Stimulated activated CD8-positive, alpha-beta memory T cell treated with anti-CD3 and anti-CD28 coated beads, Interleukin-7, amount 100 ng/mL, for 24 hours (primary cell): Measurements from ENCODE around the gene SPATA21.

Experiments used
- DNase-seq: peaks from one replicate; pipeline ENCODE4 v3.0.0-alpha.2; 2020; ENCODE audit warnings: low read depth

Gene SPATA21

DNA sequence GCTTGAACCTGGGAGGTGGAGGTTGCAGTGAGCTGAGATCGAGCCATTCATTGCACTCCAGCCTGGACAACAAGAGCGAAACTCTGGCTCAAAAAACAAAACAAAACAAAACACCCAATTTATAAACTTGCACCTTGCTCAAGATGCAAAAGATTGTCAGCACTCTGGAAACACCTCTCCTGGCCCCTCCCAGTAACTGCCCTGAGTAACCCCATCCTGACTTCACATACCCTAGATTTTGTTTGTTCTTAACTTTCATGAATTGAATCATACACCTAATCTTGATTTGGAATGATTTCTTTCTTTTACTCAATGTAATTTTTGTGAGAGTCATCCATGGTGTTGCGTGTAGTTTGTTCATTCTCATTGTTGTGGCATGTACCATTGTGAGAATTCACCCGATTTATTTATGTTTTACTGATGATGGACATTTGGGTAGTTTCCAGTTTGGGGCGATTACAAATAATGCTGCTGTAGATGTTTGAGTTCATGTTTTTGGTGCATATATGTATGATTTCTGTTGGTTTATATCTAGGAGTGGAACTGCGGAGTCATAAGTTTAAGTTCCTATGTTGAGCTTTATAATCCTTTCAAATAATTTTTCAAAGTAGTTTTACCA lies 13.7 kb upstream of the SPATA21 start:
- no peak for DNase-seq

DNA sequence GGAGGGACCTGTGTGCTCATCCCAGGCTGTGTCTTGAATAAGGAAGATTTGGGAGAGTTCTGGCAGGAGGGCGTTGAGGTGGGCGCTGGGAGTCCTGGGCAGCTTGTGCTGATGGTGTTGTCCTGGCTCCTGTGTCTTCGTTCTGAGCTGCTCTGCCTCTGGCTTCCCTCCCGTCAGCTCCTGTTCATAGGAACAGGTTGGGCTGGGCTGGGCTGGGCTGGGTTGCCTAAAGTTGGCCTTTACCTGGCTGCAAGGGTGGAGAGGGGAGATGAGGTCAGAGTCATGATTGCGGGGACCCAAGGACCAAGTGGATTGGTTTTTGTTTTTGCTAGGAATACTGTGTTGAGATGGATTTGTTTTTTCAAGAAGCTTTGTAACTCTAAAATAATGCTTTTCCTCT lies 12.4 kb upstream of the SPATA21 start:
- no peak for DNase-seq

DNA sequence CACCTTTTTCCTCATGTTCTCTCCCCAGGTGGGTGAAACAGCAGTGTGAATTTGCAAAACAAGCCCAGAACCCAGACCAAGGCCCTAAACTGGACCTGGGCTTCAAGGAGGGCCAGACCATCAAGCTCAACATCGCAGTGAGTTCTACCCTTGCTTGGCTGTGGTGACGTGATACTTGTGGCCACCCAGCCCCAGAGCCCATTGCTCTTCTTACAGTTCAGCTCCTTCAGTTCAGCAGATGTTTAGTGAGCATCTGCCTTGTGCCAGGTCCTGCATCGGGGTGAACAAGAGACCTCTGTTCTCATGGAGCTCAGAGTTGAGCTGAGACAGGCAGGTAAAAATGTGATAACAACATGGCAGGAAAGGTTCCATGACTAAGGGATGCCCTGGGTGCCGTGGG lies 11.8 kb upstream of the SPATA21 start:
- DNase-seq: no peak

DNA sequence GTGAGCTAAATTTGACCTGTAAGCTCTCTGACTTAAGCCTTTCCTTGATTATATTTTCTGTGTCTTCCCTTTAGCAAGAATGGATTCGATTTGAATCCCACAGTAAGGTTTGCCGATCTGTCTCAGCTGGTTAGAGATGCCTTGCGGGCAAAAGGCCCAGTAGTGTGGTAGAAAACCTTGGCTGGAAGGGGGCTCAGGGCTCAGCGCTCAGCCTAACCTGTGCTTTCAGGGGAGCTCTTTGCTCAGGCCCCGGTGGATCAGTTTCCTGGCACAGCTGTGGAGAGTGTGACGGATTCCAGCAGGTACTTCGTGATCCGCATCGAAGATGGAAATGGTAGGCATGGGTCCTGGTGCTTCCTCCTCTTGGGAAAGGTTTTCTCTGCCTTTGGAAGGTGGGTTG lies 10.4 kb upstream of the SPATA21 start:
- DNase-seq: no peak

DNA sequence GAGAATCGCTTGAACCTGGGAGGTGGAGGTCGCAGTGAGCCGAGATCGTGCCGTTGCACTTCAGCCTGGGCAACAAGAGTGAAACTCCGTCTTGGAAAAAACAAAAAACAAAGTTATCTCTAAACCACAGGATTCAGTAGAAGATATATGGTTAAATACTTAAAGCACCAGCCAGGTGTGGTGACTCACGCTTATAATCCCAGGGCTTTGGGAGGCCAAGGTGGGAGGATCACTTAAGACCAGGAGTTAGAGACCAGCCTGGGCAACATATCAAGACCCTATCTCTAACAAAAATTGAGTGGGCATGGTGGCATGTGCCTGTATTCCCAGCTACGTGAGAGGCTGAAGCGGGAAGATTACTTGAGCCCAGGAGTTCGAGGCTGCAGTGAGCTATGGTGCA lies 8.9 kb upstream of the SPATA21 start:
- DNase-seq: no peak

DNA sequence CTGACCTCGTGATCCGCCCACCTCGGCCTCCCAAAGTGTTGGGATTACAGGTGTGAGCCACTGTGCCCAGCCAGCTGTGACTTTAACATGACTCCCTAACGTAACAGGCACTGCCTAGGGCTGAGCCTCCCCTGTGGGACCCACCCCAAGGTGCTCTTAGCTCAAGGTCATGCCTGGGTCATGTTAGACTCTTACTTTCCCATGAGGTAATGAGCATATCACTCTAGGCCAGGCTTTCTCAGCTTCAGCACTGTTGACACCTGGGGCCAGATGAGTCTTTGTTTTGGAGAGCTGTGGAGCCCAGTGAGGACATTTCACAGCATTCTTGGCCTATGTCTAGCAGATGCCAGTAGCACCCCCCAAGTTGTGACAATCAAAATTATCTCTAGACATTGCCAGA lies 7.8 kb upstream of the SPATA21 start:
- DNase-seq: no peak

DNA sequence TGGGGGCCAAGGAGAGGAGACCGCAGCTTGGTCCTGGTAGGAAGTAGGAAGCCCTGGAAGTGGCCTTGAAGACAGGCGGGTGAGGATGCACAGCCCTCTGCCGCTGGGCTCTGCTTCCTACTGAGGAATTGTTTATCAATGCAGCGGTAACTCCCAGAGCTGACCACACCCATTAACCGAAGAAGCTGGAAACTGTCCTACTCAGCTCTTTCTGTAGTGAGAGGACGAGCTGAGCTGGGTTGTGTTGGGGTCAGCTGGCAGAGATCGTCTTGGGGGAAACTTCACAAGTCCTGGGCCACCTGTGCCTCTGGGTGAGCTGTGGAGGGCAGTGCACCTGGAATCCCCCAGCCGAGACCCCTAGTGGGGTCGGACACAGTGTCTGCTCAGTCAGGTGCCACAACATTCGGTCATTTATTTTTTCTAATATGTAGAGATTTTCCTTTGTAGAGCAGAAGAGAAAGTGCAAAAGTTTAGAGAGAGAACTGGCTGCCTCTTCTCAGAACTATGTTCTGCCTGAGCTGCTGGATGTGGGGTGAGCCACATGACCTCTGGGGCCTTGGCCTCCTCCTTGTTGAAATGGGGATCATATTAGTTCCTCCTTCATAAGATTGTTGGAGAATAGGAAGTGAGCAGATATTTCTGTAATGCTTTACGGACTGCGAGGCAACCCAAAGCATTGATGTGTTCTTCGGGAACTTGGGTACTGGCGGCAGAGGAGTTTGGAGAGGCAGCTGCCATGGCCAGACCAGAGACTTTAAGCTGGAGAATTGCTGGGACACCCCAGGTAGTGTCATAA lies 6.9 kb upstream of the SPATA21 start:
- DNase-seq: no peak

DNA sequence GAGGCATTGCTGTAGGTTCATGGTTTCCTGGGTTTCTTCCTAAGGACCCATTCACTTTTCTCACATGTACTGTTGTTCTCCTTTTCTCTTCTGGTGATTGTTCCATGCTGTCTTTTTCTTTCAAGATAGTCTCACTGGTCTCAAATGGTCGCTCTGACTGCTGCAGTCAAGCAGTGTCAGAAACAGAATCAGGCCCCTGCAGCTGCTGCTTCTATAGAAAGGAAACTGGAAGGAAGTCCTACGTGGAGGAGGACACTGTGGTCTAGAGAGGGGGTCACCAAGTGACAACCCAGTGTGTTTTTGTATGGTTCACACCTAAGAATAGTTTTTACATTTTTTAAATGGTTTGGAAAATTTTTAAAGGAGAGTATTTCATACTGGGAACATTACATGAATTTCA lies 5.7 kb upstream of the SPATA21 start:
- no peak for DNase-seq

DNA sequence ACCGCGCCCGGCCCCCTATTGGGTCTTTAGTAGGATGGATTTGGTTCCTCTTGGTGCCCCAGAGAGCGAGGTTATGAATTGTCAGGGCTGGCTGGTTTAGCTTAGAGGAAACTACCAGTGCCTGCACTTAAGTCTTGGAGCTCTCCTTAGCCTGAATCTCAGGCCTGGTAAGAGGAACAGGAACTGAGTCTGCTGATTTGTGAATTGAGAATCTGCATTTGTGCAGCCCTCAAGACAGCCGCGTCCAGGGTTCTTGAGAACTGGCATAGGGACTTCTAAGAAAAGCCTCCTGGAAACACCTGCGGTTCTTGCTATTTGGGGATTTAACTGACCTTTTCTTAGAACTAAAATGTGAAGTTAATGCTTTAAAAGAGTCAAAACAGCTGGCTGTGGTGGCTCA lies 5.0 kb upstream of the SPATA21 start:
- no peak for DNase-seq

DNA sequence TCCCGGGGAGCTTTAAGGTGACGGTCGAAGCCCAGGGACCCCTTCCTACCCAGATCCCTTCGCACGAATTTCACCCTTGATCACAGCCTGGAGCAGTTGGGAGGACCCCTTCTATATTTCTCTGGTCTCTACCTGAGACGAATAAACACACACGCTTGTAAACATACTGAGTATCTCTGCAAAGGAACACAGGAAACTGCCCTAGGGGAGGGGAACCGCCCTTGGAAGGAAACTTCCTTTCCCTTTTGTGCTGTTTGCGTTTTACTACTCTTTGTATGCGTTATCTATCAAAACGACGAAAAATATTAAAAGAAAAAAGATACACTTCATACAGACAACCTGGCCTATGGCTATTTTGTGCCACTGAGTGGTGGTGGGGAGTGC lies 4.0 kb upstream of the SPATA21 start:
- DNase-seq: peak; percentile 25

DNA sequence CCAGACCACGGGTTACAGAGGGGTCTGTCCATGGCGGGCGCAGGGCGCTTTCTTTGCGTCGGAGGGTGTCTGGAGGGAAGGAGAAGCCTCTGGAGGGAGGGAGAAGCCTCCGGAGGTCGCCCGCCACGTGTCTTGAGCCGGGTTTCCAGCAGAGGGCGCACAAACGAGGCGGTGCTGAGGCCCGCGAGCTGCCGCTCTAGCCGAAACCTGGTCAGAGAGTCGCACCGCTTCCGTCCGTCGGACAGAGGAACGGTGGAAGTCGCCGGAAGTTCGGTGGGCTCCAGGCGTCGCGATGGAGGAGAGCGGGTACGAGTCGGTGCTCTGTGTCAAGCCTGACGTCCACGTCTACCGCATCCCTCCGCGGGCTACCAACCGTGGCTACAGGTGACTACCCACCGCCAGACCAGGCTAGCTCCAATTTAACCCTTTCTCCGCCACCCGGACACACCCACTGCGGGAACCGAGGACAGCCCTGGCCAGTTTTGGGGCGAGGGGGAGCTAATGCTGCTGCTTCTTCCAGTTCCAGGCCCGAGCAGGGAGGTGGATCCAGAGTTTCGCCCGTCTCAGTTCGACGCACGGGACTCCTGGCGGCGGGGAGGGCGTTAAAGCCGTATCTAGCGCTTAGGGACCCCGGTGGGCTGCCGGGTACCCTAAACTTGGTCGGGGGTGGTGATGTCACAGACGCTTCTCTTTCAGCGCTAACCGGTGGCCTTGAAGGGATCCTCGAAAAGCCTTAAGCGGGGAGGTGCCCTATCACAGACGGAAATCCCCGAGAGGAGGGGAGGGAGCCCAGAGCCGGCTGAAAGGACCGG lies 3.5 kb upstream of the SPATA21 start, which contains the start of gene NECAP2:
Gene NECAP2 (plus strand): TSS at position 255 of the 812 bp plus-strand sequence. CDS start 38 bp downstream, at position 293.
- peak; percentile 94 for DNase-seq

DNA sequence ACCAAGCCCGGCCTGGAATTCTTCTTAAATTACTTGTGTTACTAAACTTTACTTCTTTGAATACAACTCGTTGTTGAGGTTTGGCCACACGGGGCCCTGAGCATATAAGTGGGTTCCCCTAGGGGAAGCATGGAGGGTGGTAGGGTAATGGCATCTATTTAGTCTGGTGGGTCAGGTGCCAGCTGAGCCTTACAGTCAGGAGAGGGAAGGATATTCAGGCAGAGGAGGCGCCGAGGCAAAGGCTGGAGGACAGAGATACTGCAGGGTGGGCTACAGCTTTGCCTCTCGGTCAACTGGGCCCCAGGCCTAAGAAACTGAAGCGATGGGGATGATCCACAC lies 2.9 kb upstream of the SPATA21 start:
- no peak for DNase-seq

DNA sequence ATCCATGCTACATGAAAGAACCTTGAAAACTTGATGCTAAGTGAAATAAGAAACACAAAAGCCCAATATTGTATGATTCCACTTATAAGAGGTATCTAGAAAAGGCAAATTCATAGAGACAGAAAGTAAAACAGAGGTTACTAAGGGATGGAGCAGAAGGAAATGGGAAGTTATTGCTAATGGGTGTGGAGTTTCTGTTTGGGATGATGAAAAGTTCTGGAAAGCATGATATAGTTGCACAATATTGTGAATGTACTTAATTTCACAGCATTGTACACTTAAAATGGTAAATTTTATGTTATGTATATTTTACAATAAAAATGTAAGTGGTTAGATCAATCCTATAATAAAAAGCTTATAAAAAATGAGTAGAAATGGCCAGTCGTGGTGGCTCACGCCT lies 1.7 kb upstream of the SPATA21 start:
- no peak for DNase-seq

DNA sequence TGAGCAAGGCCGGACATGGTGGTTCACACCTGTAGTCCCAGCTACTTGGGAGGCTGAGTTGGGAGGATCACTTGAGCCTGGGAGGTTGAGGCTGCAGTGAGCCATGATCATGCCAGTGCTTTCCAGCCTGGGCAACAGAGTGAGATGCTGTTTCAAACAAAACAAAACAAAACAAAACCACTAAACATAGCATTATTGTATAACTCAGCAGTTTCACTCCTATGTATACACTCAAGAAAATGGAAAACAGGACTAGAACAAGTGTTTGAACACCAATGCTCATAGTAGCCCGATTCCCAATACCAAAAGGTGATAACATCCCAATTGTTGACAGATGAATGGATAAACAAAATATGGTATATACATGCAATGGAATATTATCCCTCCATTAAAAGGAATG lies 1.3 kb upstream of the SPATA21 start:
- no peak for DNase-seq

DNA sequence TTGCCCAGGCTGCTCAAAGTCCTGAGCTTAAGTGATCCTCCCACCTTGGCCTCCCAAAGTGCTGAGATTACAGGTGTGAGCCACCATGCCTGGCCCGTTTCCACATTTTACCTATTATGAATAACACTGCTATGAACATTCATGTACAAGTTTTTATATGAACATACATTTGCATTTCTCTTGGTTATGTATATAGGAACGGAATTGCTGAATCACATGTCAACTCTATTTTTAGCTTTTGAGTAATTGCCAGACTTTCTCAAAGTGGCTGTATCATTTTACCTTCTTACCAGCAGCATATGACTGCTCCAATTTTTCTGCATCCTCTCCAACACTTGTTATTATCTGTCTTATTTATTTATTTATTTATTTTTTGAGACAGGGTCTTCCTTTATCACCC lies 2.7 kb downstream of the SPATA21 start:
- DNase-seq: no peak

DNA sequence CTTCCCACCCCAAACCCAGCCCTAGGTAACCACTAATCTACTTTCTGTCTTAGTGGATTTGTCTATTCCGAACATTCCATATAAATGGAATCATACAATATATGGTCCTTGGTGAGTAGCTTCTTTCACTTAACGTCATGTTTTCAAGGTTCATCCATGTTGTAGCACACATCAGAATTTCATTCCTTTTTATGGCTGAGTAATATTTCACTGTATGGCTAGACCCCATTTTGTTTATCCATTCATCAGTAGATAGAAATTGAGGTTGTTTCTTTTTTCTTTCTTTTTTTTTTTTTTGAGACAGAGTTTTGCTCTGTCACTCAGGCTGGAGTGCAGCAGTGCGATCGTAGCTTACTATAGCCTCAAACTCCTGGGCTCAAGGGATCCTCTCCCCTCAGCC lies 3.2 kb downstream of the SPATA21 start:
- DNase-seq: no peak

DNA sequence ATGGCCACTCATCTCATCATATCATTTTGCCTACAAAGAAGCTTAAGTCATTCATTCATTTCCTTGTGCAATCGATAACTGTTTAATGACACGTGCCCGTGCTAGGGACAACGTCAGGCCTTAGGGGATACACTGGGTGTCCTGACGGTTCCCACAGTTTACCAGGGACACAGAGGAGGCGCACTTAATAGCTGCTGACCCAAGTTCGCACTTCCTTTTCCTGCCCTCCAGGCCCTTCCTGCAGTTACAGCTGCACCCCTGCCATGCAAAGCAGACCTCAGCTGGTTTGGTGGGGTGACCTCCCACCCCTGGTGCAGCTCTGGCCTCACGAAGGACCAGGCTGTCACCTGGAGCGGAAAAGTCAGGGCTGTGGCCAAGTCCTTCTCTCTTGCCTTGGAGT lies 4.2 kb downstream of the SPATA21 start:
- no peak for DNase-seq

DNA sequence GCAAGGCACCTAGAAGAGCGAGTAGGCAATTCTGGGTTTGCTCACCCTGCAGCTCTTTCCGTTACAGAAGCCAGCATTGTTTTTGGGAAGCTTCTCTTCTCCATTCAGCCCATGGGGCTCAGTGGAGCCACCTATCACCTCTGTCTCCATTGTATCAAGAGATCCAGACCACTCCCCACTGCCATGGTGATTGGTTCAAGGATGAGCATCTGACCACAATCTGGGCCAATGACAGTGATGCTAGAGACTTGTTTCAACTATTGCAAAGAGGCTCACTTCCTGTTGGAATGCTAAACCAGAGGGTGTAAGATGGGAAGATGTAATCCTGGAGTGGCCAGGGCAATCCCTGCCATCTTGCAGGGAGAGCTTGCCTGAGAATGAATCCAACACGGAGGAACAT lies 6.6 kb downstream of the SPATA21 start:
- DNase-seq: no peak

DNA sequence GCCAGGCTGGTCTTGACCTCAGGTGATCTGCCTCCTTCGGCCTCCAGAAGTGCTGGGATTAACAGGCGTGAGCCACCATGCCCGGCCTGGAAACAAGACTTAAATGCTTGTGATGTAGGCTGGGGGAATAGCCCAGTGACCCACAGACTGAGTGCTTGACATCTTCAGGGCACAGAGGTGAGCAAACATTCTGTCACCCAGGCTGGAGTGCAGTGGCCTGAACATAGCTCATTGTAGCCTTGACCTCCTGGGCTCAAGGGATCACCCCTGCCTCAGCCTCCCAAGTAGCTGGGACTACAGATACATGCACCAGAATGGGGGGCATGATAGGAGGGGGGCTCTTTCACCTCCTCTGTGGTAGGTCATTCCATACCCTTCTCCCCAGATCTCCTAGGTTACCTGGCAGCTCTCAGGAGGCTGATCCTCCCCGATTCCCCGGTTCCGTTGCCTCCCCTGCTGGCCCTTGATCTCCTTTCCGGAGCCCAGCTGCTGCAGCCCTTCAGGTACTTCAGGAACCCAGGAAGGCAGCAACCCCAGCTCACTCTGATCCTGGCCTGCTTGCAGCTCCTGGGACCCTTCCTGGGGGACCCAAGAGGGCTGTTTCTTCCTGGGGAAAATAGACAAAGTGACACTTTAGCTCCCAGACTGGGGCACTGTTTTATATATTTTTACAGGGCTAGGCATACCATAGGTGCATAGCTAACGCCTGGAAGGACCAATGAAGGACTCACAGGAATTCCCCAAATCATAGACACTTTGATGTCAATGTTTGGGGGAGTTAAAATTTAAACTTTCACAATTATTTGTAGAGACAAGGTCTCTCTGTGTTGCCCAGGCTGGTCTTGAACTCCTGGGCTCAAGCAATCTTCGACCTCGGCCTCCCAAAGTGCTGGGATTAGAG lies 11.8 kb downstream of the SPATA21 start:
- DNase-seq: no peak

DNA sequence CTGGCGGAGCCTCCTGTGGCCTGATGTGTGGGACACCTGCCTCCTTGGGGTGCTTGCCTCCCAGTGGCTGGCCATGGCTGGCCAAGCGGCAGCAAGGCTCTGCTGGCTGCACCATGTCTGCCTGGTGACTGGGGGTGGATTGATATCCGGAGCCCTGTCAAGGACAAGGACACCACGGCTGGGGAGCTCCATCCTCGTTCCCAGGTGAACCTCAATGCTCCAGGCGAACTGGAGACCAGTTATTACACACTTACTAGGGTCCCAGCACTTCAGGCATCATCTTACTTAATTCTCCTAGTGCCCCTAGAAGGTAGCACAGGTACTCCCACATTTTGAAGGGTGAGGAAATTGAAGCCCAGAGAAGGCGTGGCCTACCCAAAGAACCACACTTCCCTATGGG lies 15.2 kb downstream of the SPATA21 start:
- no peak for DNase-seq

DNA sequence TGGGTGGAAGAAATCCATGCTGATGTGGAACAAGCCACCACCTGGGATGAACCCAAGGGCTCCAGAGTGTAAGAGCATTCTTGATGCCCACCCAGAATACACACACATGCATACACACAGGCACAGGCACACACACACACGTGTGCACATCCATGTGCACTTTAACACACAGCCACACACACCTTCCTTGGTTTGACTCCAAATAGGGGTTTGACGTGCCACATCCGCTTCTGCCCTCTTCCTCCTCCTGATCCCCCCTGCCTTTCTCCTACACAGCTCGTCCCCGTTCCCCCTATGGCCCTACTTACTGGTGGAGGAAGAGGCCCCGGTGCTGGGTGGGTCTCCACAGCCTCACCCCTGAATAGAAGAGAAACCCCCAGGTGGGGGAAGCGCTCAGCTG lies 16.0 kb downstream of the SPATA21 start:
- no peak for DNase-seq

DNA sequence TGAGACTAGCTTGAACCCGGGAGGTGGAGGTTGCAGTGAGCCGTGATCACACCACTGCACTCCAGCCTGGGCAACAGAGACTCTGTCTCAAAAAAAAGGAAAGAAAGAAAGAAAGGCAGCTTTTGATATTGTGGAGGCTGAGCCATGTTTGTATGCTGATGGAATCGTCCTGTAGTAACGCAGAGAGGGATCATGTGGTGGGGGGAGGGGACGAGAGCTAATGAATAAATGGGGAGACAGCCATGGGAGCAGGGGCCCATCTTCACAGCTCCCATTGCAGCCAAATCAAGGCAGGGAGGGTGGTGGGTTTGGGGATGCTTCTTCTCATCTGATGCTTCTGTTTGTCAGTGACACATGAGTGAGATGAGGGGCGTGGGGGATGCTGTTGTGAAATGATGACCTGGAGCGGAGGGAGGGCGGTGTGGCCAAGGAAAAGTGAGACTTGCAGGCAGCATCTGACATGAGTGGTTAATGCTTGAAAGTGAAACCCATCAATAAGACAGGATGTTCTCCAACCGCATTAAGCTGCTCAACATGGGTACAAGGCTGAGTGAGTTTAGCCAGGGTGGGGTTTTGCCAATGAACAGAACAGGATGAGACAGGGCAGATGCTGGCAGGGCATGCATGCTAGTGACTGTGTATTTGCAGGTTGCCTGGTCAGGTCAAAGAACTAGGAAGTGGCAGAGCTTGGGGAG lies 16.7 kb downstream of the SPATA21 start:
- DNase-seq: peak; percentile 30
